ENCODE results near the gene NAGA.

DNA sequence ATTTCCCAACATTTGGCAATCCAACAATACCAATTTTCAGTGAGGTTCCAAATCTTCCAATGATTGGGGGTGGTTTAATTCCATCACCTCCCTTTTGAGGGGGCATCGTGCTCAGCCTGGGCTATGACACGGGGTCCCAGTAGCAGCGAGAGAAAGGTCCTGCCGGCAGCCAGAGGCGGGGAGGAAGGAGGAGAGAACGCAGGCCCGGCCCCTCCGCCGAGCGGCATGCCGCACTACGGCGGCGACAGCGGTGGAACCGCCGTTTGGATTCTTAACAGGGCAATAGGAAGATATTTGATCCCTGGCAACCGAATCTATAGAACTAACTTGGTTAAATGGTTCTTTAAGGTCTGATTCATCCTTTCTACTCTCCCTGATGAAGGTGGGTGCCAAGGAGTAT, 38.2 kb upstream of the NAGA start:
- TF ChIP-seq, protein P1, sequence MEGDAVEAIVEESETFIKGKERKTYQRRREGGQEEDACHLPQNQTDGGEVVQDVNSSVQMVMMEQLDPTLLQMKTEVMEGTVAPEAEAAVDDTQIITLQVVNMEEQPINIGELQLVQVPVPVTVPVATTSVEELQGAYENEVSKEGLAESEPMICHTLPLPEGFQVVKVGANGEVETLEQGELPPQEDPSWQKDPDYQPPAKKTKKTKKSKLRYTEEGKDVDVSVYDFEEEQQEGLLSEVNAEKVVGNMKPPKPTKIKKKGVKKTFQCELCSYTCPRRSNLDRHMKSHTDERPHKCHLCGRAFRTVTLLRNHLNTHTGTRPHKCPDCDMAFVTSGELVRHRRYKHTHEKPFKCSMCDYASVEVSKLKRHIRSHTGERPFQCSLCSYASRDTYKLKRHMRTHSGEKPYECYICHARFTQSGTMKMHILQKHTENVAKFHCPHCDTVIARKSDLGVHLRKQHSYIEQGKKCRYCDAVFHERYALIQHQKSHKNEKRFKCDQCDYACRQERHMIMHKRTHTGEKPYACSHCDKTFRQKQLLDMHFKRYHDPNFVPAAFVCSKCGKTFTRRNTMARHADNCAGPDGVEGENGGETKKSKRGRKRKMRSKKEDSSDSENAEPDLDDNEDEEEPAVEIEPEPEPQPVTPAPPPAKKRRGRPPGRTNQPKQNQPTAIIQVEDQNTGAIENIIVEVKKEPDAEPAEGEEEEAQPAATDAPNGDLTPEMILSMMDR (conservative IDR thresholded peaks at IDR 0.05) = no peak
- TF ChIP-seq ZFX (IDR thresholded peaks at IDR 0.05) = no peak

All from C4-2B (cell line).